ENCODE data around the gene KRTAP5-9. TPM values are rescaled to one million over a fixed set of nuclear protein-coding genes. Genes with fewer than 3 reads are reported as not detected.

The KRTAP5-9 gene
- total and polyA plus RNA-seq, 2 of the 8 experiments (the other 6 are each of a cell fraction or from before 2014, with no cell fraction given), result 0.11 TPM; not detected in 1

- no peak overlapping the region for H2BK15ac ChIP-seq (ENCODE audit: low read length)
- H3K9ac ChIP-seq (replicated peaks in 1 of 4; ENCODE audit: extremely low read depth in 1 of 4, low read depth in 3 of 4, low read length in 3 of 4), result no peak overlapping the region
- H3K23me2 ChIP-seq (ENCODE audit: low read depth, low read length), result no peaks in the 10 kb centered on the region
- no peaks in the 10 kb centered on the region for H3K9me3 ChIP-seq (ENCODE audit: insufficient read depth in 2 of 2, low read depth in 1 of 2, low read length in 1 of 2)
- no peak overlapping the region for H2AFZ ChIP-seq (ENCODE audit: low read length)
- DNase-seq (ENCODE audit: low read depth in 1 of 2, low spot score in 2 of 2) (peak in 1 of 2 experiments; percentile 33), FAIRE-seq (no peak)
- no peaks in the 10 kb centered on the region for H3K27me3 ChIP-seq (replicated peaks in 1 of 4; ENCODE audit: control insufficient read depth in 3 of 4, extremely low read depth in 1 of 4, insufficient read depth in 3 of 4, low read length in 3 of 4)
- ChIA-PET POLR2A (ENCODE audit: partially characterized antibody) (interaction anchor here (0.7 kb wide), 1 partner anchor 17 kb away, joined by 3 read pairs; no protein-coding TSS in a partner anchor), CTCF (ENCODE audit: partially characterized antibody) (interaction anchor here (1.5 kb wide), 1 partner anchor 62 kb away, joined by 5 read pairs; no protein-coding TSS in a partner anchor)
- no peak overlapping the region for H3K18ac ChIP-seq (ENCODE audit: extremely low read depth, low read length)
- H2BK120ac ChIP-seq (replicated peaks; ENCODE audit: low read depth, low read length), result no peak overlapping the region
- 91% methylated on average over 29 of the region's 30 CpGs; no CpG with 5 or more reads in 1 of the 2 experiments for WGBS, 2 experiments (ENCODE audit: extremely low coverage in 1 of 2, insufficient coverage in 1 of 2, insufficient read length in 1 of 2, insufficient replicate concordance in 2 of 2, low coverage in 1 of 2, low lambda C conversion rate in 2 of 2, missing lambda C conversion rate in 1 of 2)
- H3K14ac ChIP-seq (ENCODE audit: insufficient read length), result no peak overlapping the region
- H3K27ac ChIP-seq (ENCODE audit: low read depth, low read length), result no peak overlapping the region
- H3K79me2 ChIP-seq (ENCODE audit: control insufficient read depth in 1 of 2, insufficient read depth in 2 of 2, low read length in 2 of 2), result no peaks in the 10 kb centered on the region
- no peak overlapping the region for H3K4me3 ChIP-seq (ENCODE audit: extremely low read depth in 1 of 4, insufficient read depth in 2 of 4, low read depth in 3 of 4, low read length in 4 of 4)
- no peak overlapping the region for H3K4ac ChIP-seq (replicated peaks; ENCODE audit: insufficient read length, low read depth, low read length)
- H3K4me1 ChIP-seq (replicated peaks in 1 of 4; ENCODE audit: control insufficient read depth in 3 of 4, insufficient read depth in 4 of 4, low read length in 3 of 4), result peaks cover 0 to 8% (median 5%) of the 10 kb centered on the region in 4 experiments; a peak in 5 of 7 replicates
- H4K8ac ChIP-seq (ENCODE audit: extremely low read depth, insufficient read depth, low read length), result no peak overlapping the region; the same call in 1 of the 2 replicates
- no peak overlapping the region for H2AK5ac ChIP-seq (ENCODE audit: low read depth, low read length)
- H3K79me1 ChIP-seq (ENCODE audit: low read depth, low read length), result no peaks in the 10 kb centered on the region
- no peak overlapping the region for H3K23ac ChIP-seq (ENCODE audit: insufficient read length)
- no peak overlapping the region for H2BK5ac ChIP-seq (ENCODE audit: low read depth, low read length)
- no peak overlapping the region for H2BK12ac ChIP-seq (ENCODE audit: low read depth, low read length)
- H3K4me2 ChIP-seq (ENCODE audit: insufficient read depth in 1 of 2, low read depth in 2 of 2, low read length in 2 of 2), result no peak overlapping the region
- H2BK20ac ChIP-seq (ENCODE audit: low read length), result no peak overlapping the region
- H4K91ac ChIP-seq (replicated peaks; ENCODE audit: insufficient read length, low read length), result no peak overlapping the region
- peaks cover 3 to 11% (median 6%) of the 10 kb centered on the region in 4 experiments; a peak in 5 of 8 replicates for H3K36me3 ChIP-seq (ENCODE audit: control insufficient read depth in 2 of 4, insufficient read depth in 4 of 4, low read length in 3 of 4)
- peaks cover 0 to 1% of the 10 kb centered on the region in 2 experiments for H4K20me1 ChIP-seq (replicated peaks in 1 of 2; ENCODE audit: control insufficient read depth in 1 of 2, insufficient read depth in 2 of 2, low read length in 2 of 2)
- H3K56ac ChIP-seq (replicated peaks; ENCODE audit: insufficient read length, low read depth, low read length), result no peak overlapping the region
- H4K5ac ChIP-seq (ENCODE audit: insufficient read length, low read depth, low read length), result no peak overlapping the region
- TF ChIP-seq RFX5 (IDR thresholded peaks at IDR 0.05; ENCODE audit: borderline replicate concordance, low read depth, low read length), result no peak
- TF ChIP-seq NANOG (IDR thresholded peaks at IDR 0.05; ENCODE audit: insufficient read depth, low read depth, low read length, poor library complexity, severe bottlenecking), result no peak
- TF ChIP-seq ASH2L (IDR thresholded peaks at IDR 0.05; ENCODE audit: low read length), result no peak
- no peak for TF ChIP-seq TEAD4 (IDR thresholded peaks at IDR 0.05; ENCODE audit: low read depth, low read length)
- TF ChIP-seq BACH1 (IDR thresholded peaks at IDR 0.05; ENCODE audit: low read length), result no peak
- TF ChIP-seq SP1 (IDR thresholded peaks at IDR 0.05; ENCODE audit: low read depth, low read length), result no peak
- no peak for TF ChIP-seq SIX5 (IDR thresholded peaks at IDR 0.05; ENCODE audit: low read depth, low read length)
- no peak for TF ChIP-seq KDM5A (IDR thresholded peaks at IDR 0.05; ENCODE audit: low read length)
- no peak for TF ChIP-seq RAD21 (IDR thresholded peaks at IDR 0.05 in 1 of 2, conservative IDR thresholded peaks at IDR 0.05 in 1 of 2; ENCODE audit: low read depth in 2 of 2, low read length in 2 of 2)
- TF ChIP-seq KDM4A (IDR thresholded peaks at IDR 0.05; ENCODE audit: low read depth, low read length, severe bottlenecking), result no peak
- no peak for TF ChIP-seq MAFK (IDR thresholded peaks at IDR 0.05; ENCODE audit: low read depth, low read length)
- no peak for TF ChIP-seq POLR2AphosphoS5 (IDR thresholded peaks at IDR 0.05; ENCODE audit: low read depth, low read length)
These were observed 46.9 kb upstream of the KRTAP5-9 start for GRCh38 chr11:71501071-71501985.

Data from H1 (cell line).